Brain microvascular endothelial cell (primary cell): ENCODE results near the gene LINS1.

Source experiments
- DNase-seq: peaks from one replicate; pipeline ENCODE4 v3.0.0-alpha.2; 2020
- H3K27ac ChIP-seq: fragments of 250-450 bp; sonication (Bioruptor Pico); 2 replicates; pipeline ENCODE4 v1.5.1; 2020; ENCODE audit warnings: mild to moderate bottlenecking, moderate library complexity
- H3K27me3 ChIP-seq: fragments of 250-450 bp; sonication (Bioruptor Pico); replicated peaks from 2 replicates; pipeline ENCODE4 v1.5.1; 2020; ENCODE audit warnings: mild to moderate bottlenecking
- H3K36me3 ChIP-seq: fragments of 250-450 bp; sonication (Bioruptor Pico); replicated peaks from 2 replicates; pipeline ENCODE4 v1.5.1; 2020; ENCODE audit warnings: mild to moderate bottlenecking
- H3K4me3 ChIP-seq: 2 replicates; pipeline ENCODE4 v1.5.1; 2011; ENCODE audit warnings: low read depth, mild to moderate bottlenecking, control low read depth, low read length, moderate library complexity
- in situ Hi-C: cut with HindIII; loops from 2 replicates; pipeline ENCODE4 v1.10.0; 2017; ENCODE audit warnings: low sequenced_read_pairs, low pct_ligation_motif_present
- TF ChIP-seq, protein P1 (sequence below): IDR thresholded peaks from 2 replicates; pipeline ENCODE4 v1.5.1; 2011; ENCODE audit warnings: low read depth, mild to moderate bottlenecking, moderate library complexity, low read length, control low read depth, inconsistent platforms; ENCODE audit errors: missing control alignments

The LINS1 gene

DNA sequence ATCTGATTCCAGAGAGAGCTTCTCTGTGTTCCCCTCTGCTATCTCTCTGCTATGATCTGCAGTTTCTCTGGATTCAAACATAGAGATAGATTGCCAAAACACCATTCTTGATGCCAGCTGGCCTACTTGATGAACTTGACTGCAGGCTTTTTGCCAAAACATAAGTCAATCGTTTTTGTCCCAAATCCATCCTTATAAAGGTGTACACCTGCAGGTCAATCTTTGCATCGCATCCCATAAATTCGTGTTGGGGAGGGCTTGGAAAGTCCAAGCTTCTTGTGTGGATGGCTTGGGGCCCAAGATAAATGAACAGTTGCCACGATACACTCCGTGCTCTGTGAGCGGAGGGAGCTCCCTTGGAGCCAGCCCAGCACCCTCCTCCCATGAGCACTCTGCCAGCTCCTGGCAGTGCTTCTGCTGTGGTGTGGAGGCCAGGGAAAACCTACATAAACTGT, 75.9 kb downstream of the LINS1 start:
- TF ChIP-seq, protein P1, sequence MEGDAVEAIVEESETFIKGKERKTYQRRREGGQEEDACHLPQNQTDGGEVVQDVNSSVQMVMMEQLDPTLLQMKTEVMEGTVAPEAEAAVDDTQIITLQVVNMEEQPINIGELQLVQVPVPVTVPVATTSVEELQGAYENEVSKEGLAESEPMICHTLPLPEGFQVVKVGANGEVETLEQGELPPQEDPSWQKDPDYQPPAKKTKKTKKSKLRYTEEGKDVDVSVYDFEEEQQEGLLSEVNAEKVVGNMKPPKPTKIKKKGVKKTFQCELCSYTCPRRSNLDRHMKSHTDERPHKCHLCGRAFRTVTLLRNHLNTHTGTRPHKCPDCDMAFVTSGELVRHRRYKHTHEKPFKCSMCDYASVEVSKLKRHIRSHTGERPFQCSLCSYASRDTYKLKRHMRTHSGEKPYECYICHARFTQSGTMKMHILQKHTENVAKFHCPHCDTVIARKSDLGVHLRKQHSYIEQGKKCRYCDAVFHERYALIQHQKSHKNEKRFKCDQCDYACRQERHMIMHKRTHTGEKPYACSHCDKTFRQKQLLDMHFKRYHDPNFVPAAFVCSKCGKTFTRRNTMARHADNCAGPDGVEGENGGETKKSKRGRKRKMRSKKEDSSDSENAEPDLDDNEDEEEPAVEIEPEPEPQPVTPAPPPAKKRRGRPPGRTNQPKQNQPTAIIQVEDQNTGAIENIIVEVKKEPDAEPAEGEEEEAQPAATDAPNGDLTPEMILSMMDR = no peak
- no peak overlapping the region for H3K27ac ChIP-seq
- no peak for DNase-seq
- no peaks in the 10 kb centered on the region for H3K27me3 ChIP-seq
- H3K4me3 ChIP-seq = no peak overlapping the region
- H3K36me3 ChIP-seq = no peaks in the 10 kb centered on the region
- in situ Hi-C loops = no loop called here

DNA sequence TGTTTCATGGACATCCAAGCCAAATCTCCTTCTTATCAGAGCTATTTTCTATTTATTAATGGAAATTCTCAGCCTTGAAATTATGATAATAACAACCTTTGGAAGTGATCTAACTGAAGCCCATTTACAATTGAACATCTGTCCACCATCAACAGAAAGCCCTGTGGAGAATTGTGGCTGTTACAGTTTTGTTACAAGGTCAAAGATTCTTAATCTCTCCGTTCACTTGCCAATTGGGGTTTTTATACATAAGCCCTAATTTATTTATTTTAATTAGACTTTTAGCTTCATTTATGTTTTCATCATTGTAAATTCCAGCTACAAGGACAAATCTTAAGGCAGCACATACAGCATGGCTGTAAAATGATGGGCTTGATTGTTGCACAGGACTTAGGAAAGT, 76.5 kb downstream of the LINS1 start:
- no peaks in the 10 kb centered on the region for H3K36me3 ChIP-seq
- in situ Hi-C loops = no loop called here

GRCh38 chr15:100524326-100524725, 77.7 kb downstream of the LINS1 start:
- Histone ChIP-seq H3K27ac (no peak overlapping the region), H3K4me3 (no peak overlapping the region), H3K27me3 (no peaks in the 10 kb centered on the region), H3K36me3 (no peaks in the 10 kb centered on the region)
- DNase-seq = no peak
- in situ Hi-C loops = no loop called here
- TF ChIP-seq, protein P1 = no peak

More for the DNA sequence above, 76.5 kb downstream of the LINS1 start:
- Histone ChIP-seq H3K27ac (no peak overlapping the region), H3K27me3 (no peaks in the 10 kb centered on the region), H3K4me3 (no peak overlapping the region)
- no peak for DNase-seq
- TF ChIP-seq, protein P1 = no peak

DNA sequence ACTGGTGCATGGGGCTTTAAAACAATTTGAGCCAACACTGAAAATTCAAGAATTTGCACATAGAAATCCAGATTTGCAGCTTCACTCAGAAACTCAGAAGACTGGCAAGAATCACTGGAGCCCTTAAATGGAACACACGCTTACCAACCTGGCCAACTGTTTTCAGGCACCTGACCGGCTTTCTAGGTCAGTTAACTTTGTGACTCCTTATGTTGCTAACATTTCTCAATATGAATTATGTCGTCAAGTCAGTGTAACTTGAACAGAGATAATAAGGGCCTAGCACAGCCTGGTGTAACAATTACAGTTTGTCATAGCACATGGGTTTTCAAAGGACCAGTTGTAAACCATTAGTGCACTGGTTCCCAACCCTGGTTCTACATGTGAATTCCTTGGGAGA, 80.1 kb downstream of the LINS1 start:
- H3K27ac ChIP-seq = no peak overlapping the region
- H3K4me3 ChIP-seq = no peak overlapping the region
- no peak for DNase-seq

GRCh38 chr15:100520132-100520921, 81.7 kb downstream of the LINS1 start:
- TF ChIP-seq, protein P1 = no peak
- Histone ChIP-seq H3K27me3 (no peaks in the 10 kb centered on the region), H3K27ac (no peak overlapping the region), H3K4me3 (no peak overlapping the region), H3K36me3 (no peaks in the 10 kb centered on the region)
- DNase-seq = no peak
- in situ Hi-C loops = no loop called here

More for the DNA sequence above, 80.1 kb downstream of the LINS1 start:
- no peaks in the 10 kb centered on the region for H3K27me3 ChIP-seq
- TF ChIP-seq, protein P1 = no peak
- H3K36me3 ChIP-seq = no peaks in the 10 kb centered on the region
- in situ Hi-C loops = no loop called here
